HG03135 (cell line): ENCODE measurements around the gene IL17D.

Source experiments
- ATAC-seq: cut with Tn5 transposase; IDR thresholded peaks from one replicate; pipeline ENCODE4 v1.9.1; 2021; ENCODE audit warnings: mild to moderate bottlenecking, moderate library complexity; ENCODE audit not compliant: unreplicated experiment

Gene IL17D

GRCh38 chr13:20689291-20689690 is 14.2 kb upstream of the IL17D start:
- no peak for ATAC-seq

GRCh38 chr13:20691616-20692015 is 11.9 kb upstream of the IL17D start:
- ATAC-seq, result no peak

- no peak for ATAC-seq
Measured at GRCh38 chr13:20696073-20696472, 7.4 kb upstream of the IL17D start.

- ATAC-seq, result no peak
Measured at GRCh38 chr13:20699715-20700114, 3.8 kb upstream of the IL17D start.

- no peak for ATAC-seq
Measured at GRCh38 chr13:20700288-20700687, 3.2 kb upstream of the IL17D start.

- no peak for ATAC-seq
Measured at GRCh38 chr13:20701461-20701860, 2.0 kb upstream of the IL17D start.

- ATAC-seq, result no peak
Measured at GRCh38 chr13:20702530-20702914, 977 bp upstream of the IL17D start.

- peak; percentile 95 for ATAC-seq
Measured at GRCh38 chr13:20703780-20704458, 420 bp downstream of the IL17D start.

- ATAC-seq, result no peak
Measured at GRCh38 chr13:20704459-20705069, 1.1 kb downstream of the IL17D start.

- ATAC-seq, result no peak
Measured at GRCh38 chr13:20706661-20707060, 3.2 kb downstream of the IL17D start.

GRCh38 chr13:20708216-20708615 is 4.7 kb downstream of the IL17D start:
- ATAC-seq, result no peak

- ATAC-seq, result no peak
Measured at GRCh38 chr13:20709369-20709768, 5.9 kb downstream of the IL17D start.

GRCh38 chr13:20709782-20710181 is 6.3 kb downstream of the IL17D start:
- ATAC-seq, result no peak

GRCh38 chr13:20711301-20712044 is 8.0 kb downstream of the IL17D start:
- ATAC-seq, result no peak

GRCh38 chr13:20713014-20713376 is 9.5 kb downstream of the IL17D start:
- ATAC-seq, result no peak

- ATAC-seq, result no peak
Measured at GRCh38 chr13:20713751-20714150, 10.3 kb downstream of the IL17D start.

- no peak for ATAC-seq
Measured at GRCh38 chr13:20714161-20714560, 10.7 kb downstream of the IL17D start.

- ATAC-seq, result no peak
Measured at GRCh38 chr13:20714563-20715329, 11.2 kb downstream of the IL17D start.

GRCh38 chr13:20715330-20715712 is 11.8 kb downstream of the IL17D start:
- no peak for ATAC-seq

GRCh38 chr13:20716951-20717350 is 13.5 kb downstream of the IL17D start:
- ATAC-seq, result no peak
